A375 (cell line): ENCODE measurements around the gene PIGZ. TPM values are rescaled to one million over a fixed set of nuclear protein-coding genes. Genes with fewer than 3 reads are reported as not detected.

Experiments used
- total RNA-seq: library from RNA; depleted of rRNA; stranded (reverse); fragments of >200 nt; shearing (Covaris generic); gene quantifications from 2 replicates; pipeline ENCODE4 v1.2.3, GENCODE V29; 2014; rRNA removed

Gene PIGZ, protein sequence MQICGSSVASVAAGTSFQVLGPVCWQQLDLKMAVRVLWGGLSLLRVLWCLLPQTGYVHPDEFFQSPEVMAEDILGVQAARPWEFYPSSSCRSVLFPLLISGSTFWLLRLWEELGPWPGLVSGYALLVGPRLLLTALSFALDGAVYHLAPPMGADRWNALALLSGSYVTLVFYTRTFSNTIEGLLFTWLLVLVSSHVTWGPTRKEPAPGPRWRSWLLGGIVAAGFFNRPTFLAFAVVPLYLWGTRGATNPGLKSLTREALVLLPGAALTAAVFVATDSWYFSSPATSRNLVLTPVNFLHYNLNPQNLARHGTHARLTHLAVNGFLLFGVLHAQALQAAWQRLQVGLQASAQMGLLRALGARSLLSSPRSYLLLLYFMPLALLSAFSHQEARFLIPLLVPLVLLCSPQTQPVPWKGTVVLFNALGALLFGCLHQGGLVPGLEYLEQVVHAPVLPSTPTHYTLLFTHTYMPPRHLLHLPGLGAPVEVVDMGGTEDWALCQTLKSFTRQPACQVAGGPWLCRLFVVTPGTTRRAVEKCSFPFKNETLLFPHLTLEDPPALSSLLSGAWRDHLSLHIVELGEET
- 0.29 and 2.8 TPM in 2 replicates for total RNA-seq

DNA sequence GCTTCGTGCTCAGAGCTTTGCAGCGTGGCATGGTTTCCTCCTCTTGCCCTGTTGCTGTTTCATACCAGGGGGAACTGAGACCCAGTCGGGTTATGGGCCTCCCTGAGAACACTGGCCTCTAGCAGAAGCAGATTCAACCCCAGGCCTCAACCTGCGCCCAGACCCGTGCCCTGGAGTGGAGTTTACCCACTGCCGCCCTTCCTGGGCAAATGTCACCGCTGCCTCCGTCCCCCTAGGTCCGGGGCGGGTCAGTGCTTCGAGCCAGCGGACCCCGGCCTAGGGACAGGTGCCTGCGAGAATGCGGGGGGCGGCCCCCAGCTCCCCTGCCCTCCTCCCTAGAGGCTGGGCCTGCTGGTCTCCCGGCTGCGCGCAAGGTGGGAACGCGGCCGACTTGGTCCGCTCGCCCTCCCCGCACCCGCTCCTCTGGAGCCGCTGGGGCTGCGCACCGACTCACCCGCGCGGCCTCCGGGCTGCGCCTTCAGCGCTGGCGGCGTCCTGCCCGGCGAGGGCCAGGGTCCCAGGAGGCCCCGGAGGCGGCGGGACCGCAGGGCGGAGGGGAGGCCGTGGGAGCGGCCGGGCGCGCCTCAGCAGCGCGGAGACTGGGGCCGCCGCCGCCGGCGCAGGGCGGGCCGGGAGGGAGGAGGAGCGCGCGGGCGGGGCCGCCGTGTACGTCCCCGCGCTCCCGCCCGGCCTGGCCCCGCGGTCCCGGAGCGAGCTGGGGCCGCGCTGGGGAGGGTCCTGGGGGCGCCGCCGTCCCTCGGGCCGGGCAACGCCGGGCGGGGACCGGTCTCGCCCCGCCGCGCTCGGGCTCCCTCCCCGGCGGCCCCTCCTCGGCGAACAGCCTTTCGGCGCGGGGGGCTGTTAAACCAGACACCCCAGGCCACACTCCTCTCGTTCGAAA is at the start of gene PIGZ:
PIGZ (minus strand) TSS at position 601 of the 901 bp plus-strand sequence. CDS start 16,802 bp downstream, outside the sequence.

DNA sequence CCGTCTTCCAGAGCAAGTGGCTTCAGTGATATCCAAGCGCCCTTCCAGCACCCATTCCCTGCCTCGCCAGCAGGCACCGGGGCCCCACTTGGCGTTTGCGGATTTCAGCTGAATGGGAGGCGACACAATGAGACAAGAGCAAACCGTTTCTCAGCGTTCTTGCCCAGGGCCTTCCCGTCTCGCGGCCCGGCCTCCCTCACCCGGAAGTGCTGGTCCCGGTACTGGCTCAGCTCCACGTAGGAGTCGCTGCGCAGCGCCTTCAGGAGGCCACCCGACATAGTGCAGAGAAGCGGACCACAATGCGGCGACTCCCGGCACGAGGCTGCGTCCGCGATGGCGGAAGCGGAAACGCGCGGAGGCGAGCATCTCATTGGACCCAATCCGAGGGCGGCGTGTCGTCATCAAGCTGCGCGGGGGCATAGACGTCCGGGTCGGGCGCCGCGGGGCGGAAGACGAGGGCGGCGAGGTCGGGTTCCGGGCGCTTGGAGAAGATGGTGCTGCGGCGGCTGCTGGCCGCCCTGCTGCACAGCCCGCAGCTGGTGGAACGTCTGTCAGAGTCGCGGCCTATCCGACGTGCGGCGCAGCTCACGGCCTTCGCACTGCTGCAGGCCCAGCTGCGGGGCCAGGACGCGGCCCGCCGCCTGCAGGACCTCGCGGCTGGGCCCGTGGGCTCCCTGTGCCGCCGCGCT is 26.3 kb downstream of the PIGZ start, which contains the start of gene NCBP2:
NCBP2 (minus strand) TSS at position 303 of the 689 bp plus-strand sequence; CDS start at position 278, 25 bp downstream.

Other genes starting within 250 kb of the PIGZ start
- 24.3 and 26.5 TPM in 2 replicates for gene PAK2, start 229.0 kb downstream of the PIGZ start, total RNA-seq
- 27.7 and 32.8 TPM in 2 replicates for gene SENP5, start 100.9 kb downstream of the PIGZ start, total RNA-seq
- 89.1 and 135 TPM in 2 replicates for gene NCBP2, start 26.3 kb downstream of the PIGZ start, total RNA-seq
- gene MELTF, start 61.0 kb upstream of the PIGZ start, total RNA-seq = 195 and 202 TPM in 2 replicates